ENCODE results near the gene ZNF157.

DNA sequence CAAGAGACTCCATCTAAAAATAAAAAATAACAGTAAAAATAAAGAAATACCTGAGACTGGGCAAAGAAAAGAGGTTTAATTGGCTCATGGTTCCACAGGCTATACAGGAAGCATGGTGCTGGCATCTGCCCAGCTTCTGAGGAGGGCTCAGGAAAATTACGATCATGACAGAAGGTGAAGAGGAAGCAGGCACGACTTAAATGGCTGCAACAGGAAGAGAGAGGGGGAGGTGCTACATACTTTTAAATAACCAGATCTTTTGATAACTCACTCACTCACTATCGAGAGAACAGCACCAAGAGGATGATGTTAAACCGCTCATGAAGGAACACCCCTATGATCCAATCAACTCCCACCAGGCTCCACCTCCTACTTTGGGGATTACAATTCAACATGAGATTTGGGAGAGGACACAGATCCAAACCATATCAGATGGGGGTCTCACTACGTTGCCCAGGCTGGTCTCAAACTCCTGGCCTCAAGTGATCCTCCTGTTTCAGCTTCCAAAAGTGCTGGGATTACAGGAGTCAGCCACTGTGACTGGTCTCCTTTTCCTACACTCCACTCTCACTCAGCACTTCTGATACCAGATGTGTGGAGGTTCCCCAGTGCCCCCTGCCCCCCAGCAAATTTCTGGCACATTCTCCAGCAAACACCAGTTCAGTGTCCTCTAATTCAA, 11.9 kb upstream of the ZNF157 start:
- TF ChIP-seq POLR2A (IDR thresholded peaks at IDR 0.05), result no peak
- TF ChIP-seq, protein P1, sequence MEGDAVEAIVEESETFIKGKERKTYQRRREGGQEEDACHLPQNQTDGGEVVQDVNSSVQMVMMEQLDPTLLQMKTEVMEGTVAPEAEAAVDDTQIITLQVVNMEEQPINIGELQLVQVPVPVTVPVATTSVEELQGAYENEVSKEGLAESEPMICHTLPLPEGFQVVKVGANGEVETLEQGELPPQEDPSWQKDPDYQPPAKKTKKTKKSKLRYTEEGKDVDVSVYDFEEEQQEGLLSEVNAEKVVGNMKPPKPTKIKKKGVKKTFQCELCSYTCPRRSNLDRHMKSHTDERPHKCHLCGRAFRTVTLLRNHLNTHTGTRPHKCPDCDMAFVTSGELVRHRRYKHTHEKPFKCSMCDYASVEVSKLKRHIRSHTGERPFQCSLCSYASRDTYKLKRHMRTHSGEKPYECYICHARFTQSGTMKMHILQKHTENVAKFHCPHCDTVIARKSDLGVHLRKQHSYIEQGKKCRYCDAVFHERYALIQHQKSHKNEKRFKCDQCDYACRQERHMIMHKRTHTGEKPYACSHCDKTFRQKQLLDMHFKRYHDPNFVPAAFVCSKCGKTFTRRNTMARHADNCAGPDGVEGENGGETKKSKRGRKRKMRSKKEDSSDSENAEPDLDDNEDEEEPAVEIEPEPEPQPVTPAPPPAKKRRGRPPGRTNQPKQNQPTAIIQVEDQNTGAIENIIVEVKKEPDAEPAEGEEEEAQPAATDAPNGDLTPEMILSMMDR (IDR thresholded peaks at IDR 0.05), result no peak

All from adrenal gland (tissue), 5 donors.